ENCODE measurements around the gene CBLC.
A peak's percentile ranks its signal among the peaks of the same experiment; 100 is the strongest.

The CBLC gene, protein sequence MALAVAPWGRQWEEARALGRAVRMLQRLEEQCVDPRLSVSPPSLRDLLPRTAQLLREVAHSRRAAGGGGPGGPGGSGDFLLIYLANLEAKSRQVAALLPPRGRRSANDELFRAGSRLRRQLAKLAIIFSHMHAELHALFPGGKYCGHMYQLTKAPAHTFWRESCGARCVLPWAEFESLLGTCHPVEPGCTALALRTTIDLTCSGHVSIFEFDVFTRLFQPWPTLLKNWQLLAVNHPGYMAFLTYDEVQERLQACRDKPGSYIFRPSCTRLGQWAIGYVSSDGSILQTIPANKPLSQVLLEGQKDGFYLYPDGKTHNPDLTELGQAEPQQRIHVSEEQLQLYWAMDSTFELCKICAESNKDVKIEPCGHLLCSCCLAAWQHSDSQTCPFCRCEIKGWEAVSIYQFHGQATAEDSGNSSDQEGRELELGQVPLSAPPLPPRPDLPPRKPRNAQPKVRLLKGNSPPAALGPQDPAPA

DNA sequence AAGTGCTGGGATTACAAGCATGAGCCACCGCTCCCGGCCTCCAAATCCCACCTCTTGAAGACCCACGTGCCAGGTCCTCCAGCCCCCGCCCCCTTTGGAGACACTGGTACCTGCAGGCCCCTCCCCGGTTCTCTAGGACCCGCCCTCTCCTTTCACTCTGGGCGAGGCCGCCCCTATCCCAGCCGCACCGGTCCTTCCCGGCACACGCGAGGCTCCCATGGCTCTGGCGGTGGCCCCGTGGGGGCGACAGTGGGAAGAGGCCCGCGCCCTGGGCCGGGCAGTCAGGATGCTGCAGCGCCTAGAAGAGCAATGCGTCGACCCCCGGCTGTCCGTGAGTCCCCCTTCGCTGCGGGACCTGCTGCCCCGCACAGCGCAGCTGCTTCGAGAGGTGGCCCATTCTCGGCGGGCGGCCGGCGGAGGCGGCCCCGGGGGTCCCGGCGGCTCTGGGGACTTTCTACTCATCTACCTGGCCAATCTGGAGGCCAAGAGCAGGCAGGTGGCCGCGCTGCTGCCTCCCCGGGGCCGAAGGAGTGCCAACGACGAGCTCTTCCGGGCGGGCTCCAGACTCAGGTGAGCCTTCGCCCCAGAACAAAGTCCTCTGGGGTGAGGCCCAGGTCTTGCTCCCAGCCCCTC, at the start of gene CBLC:
Gene CBLC (plus strand): TSS at position 176 of the 633 bp plus-strand sequence. CDS start 42 bp downstream, at position 218.
- no peak for TF ChIP-seq CTCF (conservative IDR thresholded peaks at IDR 0.05; ENCODE audit: low read depth)
- peak within 1 kb of the TSS; percentile 91 for H3K27ac ChIP-seq
- POLR2A ChIA-PET (ENCODE audit: low non-redundant PET), result no interaction called here
- peak; percentile 93 for DNase-seq (ENCODE audit: low spot score)
- CTCF ChIA-PET, result interaction anchor here (0.5 to 2.3 kb wide), 3 partner anchors 30 to 248 kb away, joined by 5 to 10 read pairs (median 6); partner anchors contain the start of gene CEACAM20

DNA sequence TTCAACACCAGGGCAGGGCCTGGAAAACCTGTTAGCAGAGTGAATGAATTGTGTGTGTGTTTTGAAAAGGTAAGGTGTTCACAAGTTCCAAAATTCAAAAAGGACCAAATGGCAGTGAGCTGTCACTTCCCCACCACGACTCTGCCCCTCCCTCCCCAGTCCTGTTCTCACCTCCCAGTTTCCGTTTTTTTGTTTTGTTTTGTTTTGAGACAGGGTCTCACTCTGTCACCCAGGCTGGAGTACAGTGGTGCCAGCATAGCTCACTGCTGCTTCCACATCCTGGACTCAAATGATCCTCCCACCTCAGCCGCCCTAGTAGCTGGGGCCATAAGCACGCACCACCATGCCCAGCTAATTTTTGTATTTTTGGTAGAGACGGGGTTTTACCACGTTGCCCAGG, 49.5 kb upstream of the CBLC start:
- TF ChIP-seq CTCF (conservative IDR thresholded peaks at IDR 0.05; ENCODE audit: low read depth), result no peak
- peak overlapping the region; percentile 32 for H3K27ac ChIP-seq
- POLR2A ChIA-PET (ENCODE audit: low non-redundant PET), result no interaction called here
- CTCF ChIA-PET, result interaction anchor here (0.6 to 0.9 kb wide), 2 partner anchors 42 to 96 kb away, joined by 3 to 6 read pairs; no protein-coding TSS in a partner anchor
- DNase-seq (ENCODE audit: low spot score), result no peak

- POLR2A ChIA-PET (ENCODE audit: low non-redundant PET), result no interaction called here
- no peak for TF ChIP-seq CTCF (conservative IDR thresholded peaks at IDR 0.05; ENCODE audit: low read depth)
- no peak overlapping the region for H3K27ac ChIP-seq
- CTCF ChIA-PET, result interaction anchor here (0.6 to 0.7 kb wide), 2 partner anchors 34 to 62 kb away, joined by 3 to 5 read pairs; no protein-coding TSS in a partner anchor
- no peak for DNase-seq (ENCODE audit: low spot score)
Observed at GRCh38 chr19:44729516-44730033, 48.1 kb upstream of the CBLC start.

DNA sequence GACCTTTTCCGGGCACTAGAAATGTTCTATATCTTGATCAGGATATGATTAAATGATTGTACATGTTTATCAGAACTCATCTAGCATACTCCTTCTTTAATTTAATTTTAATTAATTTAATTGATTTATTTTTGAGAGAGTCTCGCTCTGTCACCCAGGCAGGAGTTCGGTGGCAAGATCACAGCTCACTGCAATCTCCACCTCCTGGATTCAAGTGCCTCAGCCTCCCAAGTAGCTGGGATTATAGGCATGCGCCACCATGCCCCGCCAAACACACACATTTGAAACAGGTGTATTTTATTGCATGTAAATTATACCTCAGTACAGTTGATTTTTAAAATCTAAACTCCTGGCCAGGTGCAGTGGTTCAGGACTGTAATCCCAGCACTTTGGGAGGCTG, 46.6 kb upstream of the CBLC start:
- H3K27ac ChIP-seq, result no peak overlapping the region
- POLR2A ChIA-PET (ENCODE audit: low non-redundant PET), result no interaction called here
- no peak for TF ChIP-seq CTCF (conservative IDR thresholded peaks at IDR 0.05; ENCODE audit: low read depth)
- CTCF ChIA-PET, result interaction anchor here (0.7 kb wide), 1 partner anchor 12 kb away, joined by 5 read pairs; no protein-coding TSS in a partner anchor
- no peak for DNase-seq (ENCODE audit: low spot score)

DNA sequence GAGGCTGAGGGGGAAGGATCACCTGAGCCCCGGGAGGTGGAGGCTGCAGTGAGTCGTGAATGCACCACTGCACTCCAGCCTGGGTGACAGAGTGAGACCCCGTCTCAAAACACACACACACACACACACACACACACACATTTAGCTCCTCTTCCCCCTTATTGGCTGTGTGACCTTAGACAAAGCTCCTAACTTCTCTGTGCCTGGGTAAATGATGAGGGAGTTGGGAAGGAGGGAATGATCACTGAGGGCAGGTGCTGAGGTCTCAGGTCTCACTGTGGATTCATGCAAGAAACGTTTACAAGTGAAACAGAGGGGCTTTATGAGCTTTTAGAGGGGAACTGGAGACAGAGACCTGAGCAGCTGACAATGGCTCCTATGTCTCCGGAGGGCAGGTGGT, 46.1 kb upstream of the CBLC start:
- CTCF ChIA-PET, result interaction anchor here (0.8 kb wide), 1 partner anchor 8 kb away, joined by 4 read pairs; no protein-coding TSS in a partner anchor

More for the DNA sequence above, 46.1 kb upstream of the CBLC start:
- POLR2A ChIA-PET (ENCODE audit: low non-redundant PET), result no interaction called here
- DNase-seq (ENCODE audit: low spot score), result no peak
- TF ChIP-seq CTCF (conservative IDR thresholded peaks at IDR 0.05; ENCODE audit: low read depth), result no peak
- peak overlapping the region; percentile 44 for H3K27ac ChIP-seq
